Astrocyte (in vitro differentiated cells and primary cell): ENCODE data around the gene CCDC174.

Source experiments
- CTCF ChIP-seq: IDR thresholded peaks from 2 replicates; pipeline ENCODE4 v1.5.1; 2011; ENCODE audit warnings: low read depth, mild to moderate bottlenecking, inconsistent platforms, low read length, moderate library complexity; ENCODE audit not compliant: insufficient read depth
- EZH2 ChIP-seq: IDR thresholded peaks from 2 replicates; pipeline ENCODE4 v1.6.1; 2012; ENCODE audit warnings: mild to moderate bottlenecking, low read length, inconsistent platforms; ENCODE audit not compliant: insufficient read depth

- TF ChIP-seq CTCF (no peak), EZH2 (no peak)
Observed at GRCh38 chr3:14701676-14702075, 50.1 kb downstream of the CCDC174 start.
